ENCODE measurements around the gene ZNF396.

Gene ZNF396

GRCh38 chr18:35376742-35377695 is at the start of gene ZNF396:
Gene ZNF396 (minus strand): TSS chr18:35377337. CDS start chr18:35374292, 3,045 bp downstream.
- peak; percentile 50 to 58 for DNase-seq (ENCODE audit: low read depth in 2 of 2)

DNA sequence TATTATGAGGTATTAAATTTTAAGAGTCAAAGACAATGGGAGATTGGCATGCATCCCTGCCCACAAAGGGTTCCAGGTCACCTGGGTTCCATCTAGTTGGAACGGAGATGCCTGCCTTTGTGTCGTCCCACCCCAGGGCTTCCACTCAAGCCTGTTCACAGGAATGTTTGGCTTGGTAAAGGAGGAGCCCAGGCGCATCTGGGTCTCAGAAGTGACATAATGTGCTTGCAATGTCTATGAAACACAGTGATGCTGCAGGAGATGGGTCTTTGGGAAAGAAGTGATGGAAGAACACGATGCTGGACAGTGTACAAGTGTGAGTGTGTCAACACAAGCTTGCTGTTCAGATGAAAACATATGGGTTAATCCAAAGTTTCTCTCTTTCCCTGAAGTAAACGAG is 49.6 kb upstream of the ZNF396 start:
- DNase-seq (ENCODE audit: low read depth in 2 of 2), result no peak

DNA sequence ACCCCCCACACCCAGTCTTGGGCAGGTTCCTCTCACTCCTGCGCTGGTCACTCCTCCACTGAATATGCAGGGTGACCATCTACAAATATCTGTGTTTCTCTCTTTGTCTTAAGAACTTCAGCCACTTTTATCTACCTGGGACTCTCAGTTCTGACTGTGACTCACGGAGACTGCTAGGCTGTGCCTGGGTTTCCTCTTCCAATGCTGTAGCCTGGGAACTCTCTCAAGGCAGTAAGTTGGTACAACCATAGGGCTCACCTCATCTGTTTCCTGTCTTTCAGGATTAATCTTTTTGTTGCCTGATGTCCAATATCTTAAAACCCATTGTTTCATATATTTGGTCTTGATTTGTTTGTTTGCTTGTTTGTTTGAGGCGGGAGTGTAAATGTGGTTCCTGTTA is 47.2 kb upstream of the ZNF396 start:
- DNase-seq (ENCODE audit: low read depth in 2 of 2), result no peak

DNA sequence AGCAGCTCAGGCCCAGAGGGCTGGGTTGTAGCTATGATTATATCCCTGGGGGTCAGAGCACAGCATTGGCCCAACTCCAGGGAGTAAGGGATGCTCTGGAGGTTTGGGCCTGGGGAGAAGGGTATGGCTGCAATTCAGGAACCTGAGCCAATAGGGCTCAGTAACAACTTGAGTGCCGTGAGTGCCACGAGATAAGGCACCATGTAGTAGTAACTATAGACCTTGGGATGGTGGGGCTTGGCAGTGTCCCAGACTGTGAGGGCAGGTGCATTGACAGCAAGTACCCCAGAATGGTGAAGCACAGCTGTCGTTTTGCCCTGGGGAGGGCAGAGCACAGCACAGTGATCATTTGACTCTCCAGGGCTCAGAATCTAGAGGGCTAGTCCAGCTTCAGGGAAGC is 45.1 kb upstream of the ZNF396 start:
- DNase-seq (ENCODE audit: low read depth in 2 of 2), result no peak

GRCh38 chr18:35418610-35419009 is 41.5 kb upstream of the ZNF396 start:
- no peak for DNase-seq (ENCODE audit: low read depth in 2 of 2)

GRCh38 chr18:35417223-35417622 is 40.1 kb upstream of the ZNF396 start:
- no peak for DNase-seq (ENCODE audit: low read depth in 2 of 2)

DNA sequence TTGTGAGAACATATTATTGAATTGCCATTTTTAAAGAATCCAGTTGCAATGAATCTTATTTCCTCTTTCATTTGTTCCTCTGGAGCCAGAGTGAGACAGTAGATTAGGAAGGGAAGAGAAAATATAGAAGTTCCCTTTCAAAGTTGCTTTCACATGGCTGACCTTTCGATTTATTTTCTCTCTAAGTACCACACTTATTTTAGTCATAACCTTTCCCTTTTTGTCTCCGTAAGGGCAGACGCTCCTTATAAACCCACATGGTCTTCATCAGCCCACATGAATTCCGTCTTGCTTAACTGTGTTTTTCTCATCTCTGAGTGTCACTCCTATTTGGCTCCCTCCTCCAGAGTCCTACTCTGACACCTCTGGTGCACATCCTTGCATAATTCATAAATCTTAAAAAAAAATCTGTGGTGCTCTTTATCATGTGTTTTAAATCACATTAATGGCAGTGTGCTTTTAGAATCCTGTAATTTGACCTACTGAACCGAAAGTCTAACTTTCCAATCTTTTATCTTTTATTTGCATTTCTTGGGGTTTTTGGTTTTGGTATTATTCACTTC is 38.5 kb upstream of the ZNF396 start:
- no peak for DNase-seq (ENCODE audit: low read depth in 2 of 2)

DNA sequence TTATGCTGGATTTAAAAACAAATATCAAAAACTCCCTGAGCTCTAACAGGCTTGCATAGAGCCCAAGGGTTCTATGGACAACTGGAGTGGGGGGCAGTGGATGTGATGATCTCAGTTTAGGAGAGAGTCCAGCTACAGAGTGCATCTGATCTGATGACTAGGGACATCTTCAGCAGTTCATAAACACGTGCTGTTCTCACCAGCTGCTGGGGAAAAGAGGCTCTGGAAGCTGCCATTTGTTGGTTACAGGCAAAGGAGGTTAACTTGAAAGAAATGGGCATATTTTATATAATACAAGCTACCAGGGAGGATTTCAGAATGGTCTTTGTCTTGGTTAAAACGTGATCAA is 36.0 kb upstream of the ZNF396 start:
- no peak for DNase-seq (ENCODE audit: low read depth in 2 of 2)

GRCh38 chr18:35411625-35412351 is 34.7 kb upstream of the ZNF396 start:
- no peak for DNase-seq (ENCODE audit: low read depth in 2 of 2)

DNA sequence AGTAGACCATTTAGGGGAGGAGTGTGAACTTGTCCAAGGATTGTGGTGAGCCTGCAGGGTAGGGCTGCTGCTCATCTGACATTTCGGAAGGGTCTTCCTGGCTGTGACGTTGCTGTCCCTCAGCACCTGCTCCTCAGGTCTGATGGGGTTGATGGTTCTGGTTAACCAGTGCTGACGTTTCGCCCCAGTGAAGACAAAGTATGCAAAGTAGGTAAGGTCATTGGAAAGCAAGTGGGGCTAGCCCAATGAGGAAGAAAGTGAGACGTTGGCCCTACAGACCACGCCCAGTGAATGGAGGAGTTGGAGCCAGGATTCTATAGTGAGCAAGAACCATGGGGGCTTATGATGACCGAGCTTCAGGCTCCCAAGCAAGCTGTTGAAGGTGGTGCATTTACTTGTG is 33.4 kb upstream of the ZNF396 start:
- no peak for DNase-seq (ENCODE audit: low read depth in 2 of 2)

DNA sequence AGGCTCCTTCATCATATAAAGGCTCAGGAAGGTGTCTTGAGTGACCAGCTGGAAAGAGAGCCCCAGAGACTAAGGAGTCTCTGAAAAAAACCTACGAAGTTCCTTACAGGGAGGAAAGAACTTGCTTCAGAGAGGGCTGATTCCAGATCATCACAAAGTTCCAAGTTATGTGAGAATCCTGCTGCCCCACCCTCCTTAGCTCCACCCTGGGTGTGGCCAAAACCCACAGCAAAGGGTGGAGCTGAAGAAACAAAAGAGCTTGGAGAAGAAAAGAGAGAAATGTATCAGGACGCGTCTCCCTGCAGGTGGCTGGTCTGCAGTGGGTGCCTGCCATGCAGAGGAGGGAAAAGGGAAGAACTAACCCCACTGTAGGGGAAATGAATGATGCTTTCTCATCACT is 32.8 kb upstream of the ZNF396 start:
- DNase-seq (ENCODE audit: low read depth in 2 of 2), result no peak

DNA sequence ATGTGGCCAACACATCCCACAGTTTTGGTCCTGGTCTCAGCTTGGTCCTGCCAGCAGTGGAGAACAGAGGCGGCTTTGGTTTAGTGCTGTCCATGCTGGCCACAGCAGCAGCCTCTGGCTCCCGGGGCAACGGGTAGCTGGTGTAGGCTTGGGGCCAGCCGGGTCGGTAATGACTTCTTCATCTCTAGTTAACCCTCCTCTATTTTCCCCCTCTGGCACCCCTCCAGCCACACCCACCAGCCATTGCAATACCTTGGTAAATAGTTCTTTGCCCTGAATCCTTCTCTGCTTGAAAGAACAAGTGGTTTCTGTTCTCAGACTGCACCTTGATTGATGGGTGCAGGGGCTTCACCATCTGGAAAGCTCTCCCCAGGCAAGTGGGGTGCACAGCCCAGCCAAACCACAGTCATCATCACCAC is 31.7 kb upstream of the ZNF396 start:
- DNase-seq (ENCODE audit: low read depth in 2 of 2), result no peak

DNA sequence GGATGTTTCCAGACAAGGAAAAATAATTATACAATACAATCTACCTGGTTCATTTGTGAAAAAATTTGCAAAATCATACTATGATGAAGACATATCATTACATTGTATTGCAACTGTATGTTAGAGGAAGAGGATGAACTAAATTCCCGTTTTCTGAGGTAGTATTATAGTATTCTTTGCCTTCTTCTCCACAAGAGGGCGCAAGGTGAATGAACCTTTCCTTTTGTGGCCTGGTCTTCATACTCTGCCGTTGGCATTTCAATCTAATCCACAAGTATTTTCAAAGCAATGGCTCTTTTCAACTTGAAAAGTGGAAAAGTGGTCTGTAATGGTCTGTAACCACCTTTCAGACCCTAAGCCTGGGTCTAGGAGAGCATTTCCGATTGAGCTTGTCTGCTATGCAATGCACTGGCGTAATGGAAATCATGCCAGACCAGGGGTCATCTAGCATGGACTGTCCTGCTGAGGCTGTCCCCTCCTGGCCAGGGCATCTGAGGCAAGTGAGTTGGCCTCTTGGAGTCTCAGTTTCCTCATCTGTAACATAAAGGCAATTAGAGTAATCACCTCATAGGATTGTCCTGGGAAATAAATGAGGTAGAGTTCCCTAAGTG is 30.8 kb upstream of the ZNF396 start:
- peak; percentile 20 to 50 for DNase-seq (ENCODE audit: low read depth in 2 of 2)

GRCh38 chr18:35406666-35407065 is 29.5 kb upstream of the ZNF396 start:
- no peak for DNase-seq (ENCODE audit: low read depth in 2 of 2)

DNA sequence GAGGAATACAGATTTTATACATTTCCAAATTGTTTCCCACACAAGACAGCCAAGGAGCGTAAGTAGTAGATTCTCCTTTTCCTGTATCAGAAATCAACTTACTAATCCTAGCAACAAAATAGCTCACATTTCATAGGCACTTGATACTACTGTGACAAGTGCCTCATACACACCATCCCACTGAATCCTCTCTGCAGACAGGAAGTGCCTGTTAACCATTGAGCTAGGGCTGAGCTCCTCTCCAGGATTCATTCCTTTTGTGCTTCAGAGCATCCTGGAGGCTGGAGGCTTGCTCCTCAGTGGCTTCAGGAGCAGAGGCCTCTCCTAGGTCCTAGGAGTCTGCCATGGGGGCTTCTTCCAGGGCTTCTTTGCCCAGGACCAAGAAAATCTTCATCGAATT is 20.8 kb upstream of the ZNF396 start:
- no peak for DNase-seq (ENCODE audit: low read depth in 2 of 2)

GRCh38 chr18:35393716-35394115 is 16.6 kb upstream of the ZNF396 start:
- DNase-seq (ENCODE audit: low read depth in 2 of 2), result no peak

GRCh38 chr18:35392375-35392774 is 15.2 kb upstream of the ZNF396 start:
- no peak for DNase-seq (ENCODE audit: low read depth in 2 of 2)

GRCh38 chr18:35390951-35391700 is 14.0 kb upstream of the ZNF396 start:
- no peak for DNase-seq (ENCODE audit: low read depth in 2 of 2)

GRCh38 chr18:35389095-35389618 is 12.0 kb upstream of the ZNF396 start:
- DNase-seq (ENCODE audit: low read depth in 2 of 2), result no peak

DNA sequence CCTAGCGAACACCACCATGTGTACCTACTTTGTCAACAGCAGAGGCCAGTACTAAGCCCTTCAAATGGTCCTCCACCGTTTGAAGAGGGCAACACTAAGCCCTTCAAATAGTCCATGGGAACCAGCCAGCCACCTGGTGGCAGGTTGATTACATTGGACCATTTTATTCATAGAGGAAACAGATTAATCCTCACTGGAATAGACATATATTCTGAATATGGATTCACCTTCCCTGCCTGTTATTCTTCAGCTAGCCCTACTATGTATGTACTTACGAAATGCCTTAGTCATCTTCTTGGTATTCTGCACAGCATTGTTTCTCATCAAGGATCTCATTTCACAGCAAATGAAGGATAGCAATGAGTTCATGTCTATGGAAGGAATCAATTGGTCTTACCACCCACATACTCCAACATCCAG is 10.0 kb upstream of the ZNF396 start:
- DNase-seq (ENCODE audit: low read depth in 2 of 2), result no peak

DNA sequence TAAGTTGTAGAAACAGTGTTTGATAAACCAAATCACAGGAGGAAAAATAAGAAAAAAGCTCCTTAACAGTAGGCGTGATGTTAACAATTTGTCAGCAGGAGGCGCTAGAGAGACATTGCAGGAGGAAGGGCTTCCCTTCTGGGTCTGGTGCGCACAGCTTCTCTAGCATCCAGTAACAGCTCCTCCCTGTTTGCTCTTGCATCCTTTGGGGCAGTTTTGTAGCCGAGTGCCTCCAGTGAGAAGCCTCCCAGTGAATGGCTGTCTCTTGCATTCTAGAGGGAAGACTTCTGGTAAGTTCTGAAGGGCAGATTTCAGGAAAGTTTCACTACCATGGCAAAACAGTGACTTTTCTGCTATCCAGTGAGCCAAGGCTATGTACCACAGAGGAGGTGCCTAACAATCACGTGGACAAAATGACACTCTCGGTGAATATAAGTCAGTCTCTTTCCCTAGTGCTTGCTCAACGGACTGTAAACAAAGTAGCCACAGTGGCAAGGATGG is 9.5 kb upstream of the ZNF396 start:
- DNase-seq (ENCODE audit: low read depth in 2 of 2), result peak; percentile 21 to 46
